ENCODE data around the gene UFSP1. TPM values are rescaled to one million over a fixed set of nuclear protein-coding genes. Genes with fewer than 3 reads are reported as not detected.

The UFSP1 gene
- total RNA-seq, 1 donor from 2014 or later, result 2.4 TPM

DNA sequence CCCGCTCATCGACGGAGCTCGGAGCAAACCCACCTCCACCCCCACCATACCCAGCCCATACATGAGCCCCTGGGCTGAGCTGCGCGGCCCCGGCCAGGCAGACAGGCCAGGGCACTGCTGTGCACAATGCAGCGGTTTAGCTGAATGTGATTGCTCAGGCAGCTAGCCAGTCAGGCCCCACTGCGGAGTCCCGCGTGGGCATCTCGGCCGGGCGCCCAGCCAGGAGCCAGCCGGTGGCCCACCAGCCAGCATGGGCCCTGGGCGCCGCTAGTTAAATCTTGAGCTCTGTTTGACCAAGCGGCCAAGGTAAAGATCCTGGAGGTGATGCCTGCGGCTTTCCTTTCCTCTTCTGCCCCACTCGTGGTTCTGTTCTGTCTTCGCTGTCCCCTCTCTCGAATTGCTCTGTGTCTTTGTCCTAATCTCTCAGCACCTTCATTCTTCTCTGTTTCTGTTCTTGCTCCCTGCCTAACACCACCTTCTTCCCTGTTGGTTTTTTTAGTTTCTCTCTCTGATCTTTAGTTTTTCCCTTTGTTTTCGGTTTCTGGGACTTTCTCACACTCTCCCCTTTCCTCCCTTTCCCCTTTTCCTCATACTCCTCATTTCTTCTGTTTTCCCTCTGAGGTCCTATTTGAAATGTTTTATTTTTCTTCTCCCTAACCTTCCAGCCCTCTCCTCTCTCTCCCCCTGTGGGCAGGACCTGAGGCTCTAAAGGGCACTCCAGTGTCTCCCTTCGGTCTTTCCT, 6.6 kb downstream of the UFSP1 start:
- DNase-seq (ENCODE audit: low spot score), result no peak
- peak overlapping the region; percentile 92 for H3K27ac Mint-ChIP-seq (ENCODE audit: unreplicated experiment)
- H3K36me3 Mint-ChIP-seq (ENCODE audit: low read depth, unreplicated experiment), result peaks cover 76% of the 10 kb centered on the region
- H3K4me1 Mint-ChIP-seq (ENCODE audit: unreplicated experiment), result peaks cover 52% of the 10 kb centered on the region
- no peak for TF ChIP-seq CTCF (IDR thresholded peaks at IDR 0.05; ENCODE audit: unreplicated experiment)
- H3K27me3 Mint-ChIP-seq (ENCODE audit: unreplicated experiment), result peaks cover 15% of the 10 kb centered on the region
- no peaks in the 10 kb centered on the region for H3K9me3 Mint-ChIP-seq (ENCODE audit: unreplicated experiment)
- peak overlapping the region; percentile 88 for H3K4me3 Mint-ChIP-seq (ENCODE audit: unreplicated experiment)

- Mint-ChIP-seq H3K4me3 (ENCODE audit: unreplicated experiment) (no peak overlapping the region), H3K36me3 (ENCODE audit: low read depth, unreplicated experiment) (peaks cover 68% of the 10 kb centered on the region), H3K9me3 (ENCODE audit: unreplicated experiment) (no peaks in the 10 kb centered on the region), H3K27ac (ENCODE audit: unreplicated experiment) (no peak overlapping the region), H3K27me3 (ENCODE audit: unreplicated experiment) (peaks cover 10% of the 10 kb centered on the region), H3K4me1 (ENCODE audit: unreplicated experiment) (peaks cover 46% of the 10 kb centered on the region)
- no peak for DNase-seq (ENCODE audit: low spot score)
- TF ChIP-seq CTCF (IDR thresholded peaks at IDR 0.05; ENCODE audit: unreplicated experiment), result no peak
These were observed 7.3 kb downstream of the UFSP1 start for GRCh38 chr7:100882201-100882600.

GRCh38 chr7:100881136-100881535, 8.4 kb downstream of the UFSP1 start:
- H3K4me1 Mint-ChIP-seq (ENCODE audit: unreplicated experiment), result peaks cover 45% of the 10 kb centered on the region
- H3K27me3 Mint-ChIP-seq (ENCODE audit: unreplicated experiment), result peaks cover 13% of the 10 kb centered on the region
- H3K27ac Mint-ChIP-seq (ENCODE audit: unreplicated experiment), result peak overlapping the region; percentile 48
- TF ChIP-seq CTCF (IDR thresholded peaks at IDR 0.05; ENCODE audit: unreplicated experiment), result no peak
- no peaks in the 10 kb centered on the region for H3K9me3 Mint-ChIP-seq (ENCODE audit: unreplicated experiment)
- H3K36me3 Mint-ChIP-seq (ENCODE audit: low read depth, unreplicated experiment), result peaks cover 64% of the 10 kb centered on the region
- H3K4me3 Mint-ChIP-seq (ENCODE audit: unreplicated experiment), result no peak overlapping the region
- DNase-seq (ENCODE audit: low spot score), result no peak

- Mint-ChIP-seq H3K27me3 (ENCODE audit: unreplicated experiment) (peaks cover 13% of the 10 kb centered on the region), H3K27ac (ENCODE audit: unreplicated experiment) (peak overlapping the region; percentile 18), H3K36me3 (ENCODE audit: low read depth, unreplicated experiment) (peaks cover 60% of the 10 kb centered on the region), H3K9me3 (ENCODE audit: unreplicated experiment) (no peaks in the 10 kb centered on the region), H3K4me1 (ENCODE audit: unreplicated experiment) (peaks cover 45% of the 10 kb centered on the region), H3K4me3 (ENCODE audit: unreplicated experiment) (no peak overlapping the region)
- no peak for TF ChIP-seq CTCF (IDR thresholded peaks at IDR 0.05; ENCODE audit: unreplicated experiment)
- DNase-seq (ENCODE audit: low spot score), result no peak
These were observed 8.9 kb downstream of the UFSP1 start for GRCh38 chr7:100880645-100881044.

DNA sequence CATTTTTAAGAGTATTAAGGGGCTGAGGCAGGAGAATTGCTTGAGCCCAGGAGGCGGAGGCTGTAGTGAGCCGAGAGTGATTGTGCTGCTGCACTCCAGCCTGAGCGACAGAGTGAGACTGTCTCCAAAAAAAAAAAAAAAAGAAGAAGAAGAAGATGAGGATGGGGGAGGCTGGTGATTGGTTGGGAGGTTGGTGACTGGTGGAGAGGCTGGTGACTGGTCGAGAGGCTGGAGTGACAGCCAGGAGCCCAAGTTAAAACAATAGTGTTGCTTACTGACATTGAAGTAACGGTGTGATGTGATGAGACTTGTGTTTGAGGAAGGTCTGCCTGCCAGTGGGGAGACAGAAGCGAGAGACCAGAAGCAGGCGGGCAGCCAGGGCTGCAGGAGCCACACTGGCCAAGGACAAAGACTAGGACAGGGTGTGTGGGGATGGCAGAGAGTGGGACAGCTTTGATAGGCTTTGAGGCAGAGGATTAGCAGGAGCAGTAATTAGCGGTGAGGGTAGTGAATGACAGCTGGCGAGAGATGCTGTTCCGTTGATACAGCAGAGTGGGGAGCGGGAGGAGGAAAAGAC, 9.7 kb downstream of the UFSP1 start:
- no peak for TF ChIP-seq CTCF (IDR thresholded peaks at IDR 0.05; ENCODE audit: unreplicated experiment)
- H3K27ac Mint-ChIP-seq (ENCODE audit: unreplicated experiment), result no peak overlapping the region

More for the DNA sequence above, 9.7 kb downstream of the UFSP1 start:
- peaks cover 55% of the 10 kb centered on the region for H3K36me3 Mint-ChIP-seq (ENCODE audit: low read depth, unreplicated experiment)
- H3K27me3 Mint-ChIP-seq (ENCODE audit: unreplicated experiment), result peaks cover 14% of the 10 kb centered on the region
- DNase-seq (ENCODE audit: low spot score), result no peak
- H3K4me3 Mint-ChIP-seq (ENCODE audit: unreplicated experiment), result peak overlapping the region; percentile 13
- H3K9me3 Mint-ChIP-seq (ENCODE audit: unreplicated experiment), result no peaks in the 10 kb centered on the region
- H3K4me1 Mint-ChIP-seq (ENCODE audit: unreplicated experiment), result peaks cover 52% of the 10 kb centered on the region
